ENCODE results near the gene NRG2.

NRG2 gene

GRCh38 chr5:139852696-139853095 is 190.4 kb downstream of the NRG2 start:
- DNase-seq = no peak

GRCh38 chr5:139851558-139851957 is 191.5 kb downstream of the NRG2 start:
- DNase-seq = no peak

GRCh38 chr5:139850423-139851016 is 192.6 kb downstream of the NRG2 start:
- DNase-seq = no peak

GRCh38 chr5:139849942-139850341 is 193.2 kb downstream of the NRG2 start:
- DNase-seq = no peak

GRCh38 chr5:139849501-139849900 is 193.6 kb downstream of the NRG2 start:
- DNase-seq = no peak

- DNase-seq = no peak
Measured at GRCh38 chr5:139848508-139849100, 194.5 kb downstream of the NRG2 start.

GRCh38 chr5:139847790-139848507 is 195.2 kb downstream of the NRG2 start:
- DNase-seq = peak; percentile 32 to 56

- DNase-seq = no peak
Measured at GRCh38 chr5:139847091-139847490, 196.0 kb downstream of the NRG2 start.

- no peak for DNase-seq
Measured at GRCh38 chr5:139845846-139846681, 197.0 kb downstream of the NRG2 start.

- peak; percentile 25 to 34 for DNase-seq
Measured at GRCh38 chr5:139844472-139845145, 198.5 kb downstream of the NRG2 start.

GRCh38 chr5:139843991-139844390 is 199.1 kb downstream of the NRG2 start:
- DNase-seq = no peak

GRCh38 chr5:139842321-139842720 is 200.8 kb downstream of the NRG2 start:
- DNase-seq = no peak

- DNase-seq = no peak
Measured at GRCh38 chr5:139841549-139841948, 201.6 kb downstream of the NRG2 start.

- no peak for DNase-seq
Measured at GRCh38 chr5:139839918-139840317, 203.2 kb downstream of the NRG2 start.

- DNase-seq = no peak
Measured at GRCh38 chr5:139839232-139839815, 203.8 kb downstream of the NRG2 start.

GRCh38 chr5:139838381-139839197 is 204.5 kb downstream of the NRG2 start:
- DNase-seq = no peak

GRCh38 chr5:139837711-139838380 is 205.3 kb downstream of the NRG2 start:
- no peak for DNase-seq

- DNase-seq = no peak
Measured at GRCh38 chr5:139836469-139837208, 206.5 kb downstream of the NRG2 start.

- no peak for DNase-seq
Measured at GRCh38 chr5:139835656-139836055, 207.4 kb downstream of the NRG2 start.

- no peak for DNase-seq
Measured at GRCh38 chr5:139833525-139833924, 209.6 kb downstream of the NRG2 start.

Data from NCI-H2081 (cell line).